Endodermal cell (in vitro differentiated cells): ENCODE measurements around the gene NKX6-1. TPM values are rescaled to one million over a fixed set of nuclear protein-coding genes. Genes with fewer than 3 reads are reported as not detected.

Source experiments
- DNase-seq: peaks from one replicate; pipeline ENCODE4 v3.0.0-alpha.2; 2017
- H3K27ac ChIP-seq: 2 replicates; pipeline ENCODE4 v1.5.1; 2013; ENCODE audit warnings: mild to moderate bottlenecking, low read depth, low read length, moderate library complexity
- H3K27me3 ChIP-seq: 2 replicates; pipeline ENCODE4 v1.6.1; 2013; ENCODE audit warnings: mild to moderate bottlenecking, low read length, moderate library complexity; ENCODE audit not compliant: insufficient read depth, control insufficient read depth, poor library complexity, severe bottlenecking
- H3K36me3 ChIP-seq: 2 replicates; pipeline ENCODE4 v1.7.0; 2013; ENCODE audit warnings: mild to moderate bottlenecking, low read length, moderate library complexity; ENCODE audit not compliant: control insufficient read depth, insufficient read depth
- H3K4me1 ChIP-seq: one replicate; pipeline ENCODE4 v1.7.0; 2013; ENCODE audit warnings: low read length; ENCODE audit not compliant: control insufficient read depth, insufficient read depth
- H3K4me3 ChIP-seq: 2 replicates; pipeline ENCODE4 v1.5.1; 2013; ENCODE audit warnings: mild to moderate bottlenecking, low read length, moderate library complexity
- H3K9ac ChIP-seq: 2 replicates; pipeline ENCODE4 v1.6.1; 2013; ENCODE audit warnings: mild to moderate bottlenecking, low read length, moderate library complexity; ENCODE audit not compliant: poor library complexity, severe bottlenecking; ENCODE audit errors: extremely low read depth
- H3K9me3 ChIP-seq: 2 replicates; pipeline ENCODE4 v1.6.1; 2013; ENCODE audit warnings: mild to moderate bottlenecking, low read length, moderate library complexity; ENCODE audit not compliant: control insufficient read depth
- H3K27ac Mint-ChIP-seq: 2 replicates; pipeline ENCODE4 v1.8.0; 2020; ENCODE audit warnings: mixed read lengths
- H3K27me3 Mint-ChIP-seq: 2 replicates; pipeline ENCODE4 v1.8.0; 2021; ENCODE audit warnings: mild to moderate bottlenecking, mixed read lengths; ENCODE audit not compliant: insufficient read depth
- H3K36me3 Mint-ChIP-seq: 2 replicates; pipeline ENCODE4 v1.8.0; 2020; ENCODE audit warnings: low read depth, mixed read lengths
- H3K4me1 Mint-ChIP-seq: 2 replicates; pipeline ENCODE4 v1.8.0; 2020; ENCODE audit warnings: mixed read lengths
- H3K4me3 Mint-ChIP-seq: 2 replicates; pipeline ENCODE4 v1.8.0; 2020; ENCODE audit warnings: mild to moderate bottlenecking, moderate library complexity, mixed read lengths
- H3K9me3 Mint-ChIP-seq: 2 replicates; pipeline ENCODE4 v1.8.0; 2020; ENCODE audit warnings: mild to moderate bottlenecking, mixed read lengths
- CTCF ChIP-seq: fragments of 200-600 bp; sonication (generic); conservative IDR thresholded peaks from 2 replicates; pipeline ENCODE4 v1.5.0; 2021; ENCODE audit warnings: antibody characterized with exemption, mild to moderate bottlenecking
- WGBS, 2 experiments: methylation state at CpG; one replicate each; pipeline versions ENCODE4 v1.1.5 to v1.1.7; 2013; ENCODE audit warnings: missing lambda C conversion rate in 2 of 2, mixed read lengths in 1 of 2; ENCODE audit not compliant: insufficient coverage in 1 of 2, insufficient read length in 1 of 2; 5-methylcytosine and 5-hydroxymethylcytosine counted together
- total RNA-seq, 2 donors: library from RNA; stranded (reverse); fragmentation: NEBNext Ultra II Directional in 1 of 2; extraction: Animal tissue kit (Norgen Biotek cat#: 25700) in 1 of 2; gene quantifications; 2 replicates in 1 of 2; 3 replicates in 1 of 2; pipeline ENCODE4 v1.2.1, GENCODE V29; 2021

NKX6-1 gene
- total RNA-seq, 2 donors from 2014 or later: not detected

- Histone ChIP-seq H3K9ac (no peak overlapping the region), H3K4me3 (no peak overlapping the region), H3K9me3 (no peaks in the 10 kb centered on the region), H3K4me1 (no peaks in the 10 kb centered on the region), H3K36me3 (no peaks in the 10 kb centered on the region), H3K27ac (no peak overlapping the region), H3K27me3 (peaks cover 96% of the 10 kb centered on the region)
- Mint-ChIP-seq H3K36me3 (no peaks in the 10 kb centered on the region), H3K9me3 (no peaks in the 10 kb centered on the region), H3K27ac (no peak overlapping the region), H3K4me1 (peaks cover 13% of the 10 kb centered on the region), H3K27me3 (peaks cover 99% of the 10 kb centered on the region), H3K4me3 (no peak overlapping the region)
- no peak for DNase-seq
- no peak for TF ChIP-seq CTCF
- 33 to 71% methylated on average over 1 of the region's 1 CpG for WGBS, 2 experiments
Observed at GRCh38 chr4:84490663-84491062, 8.4 kb downstream of the NKX6-1 start.

GRCh38 chr4:84484236-84484635, 14.9 kb downstream of the NKX6-1 start:
- no peak overlapping the region for H3K4me3 ChIP-seq
- DNase-seq: peak; percentile 62

GRCh38 chr4:84483688-84484087, 15.4 kb downstream of the NKX6-1 start:
- Mint-ChIP-seq H3K27me3 (peaks cover 98% of the 10 kb centered on the region), H3K9me3 (peaks cover 2% of the 10 kb centered on the region), H3K36me3 (no peaks in the 10 kb centered on the region), H3K27ac (no peak overlapping the region), H3K4me1 (peaks cover 3% of the 10 kb centered on the region), H3K4me3 (no peak overlapping the region)
- Histone ChIP-seq H3K9ac (no peak overlapping the region), H3K27me3 (peaks cover 88% of the 10 kb centered on the region), H3K36me3 (no peaks in the 10 kb centered on the region), H3K4me3 (no peak overlapping the region), H3K27ac (no peak overlapping the region), H3K9me3 (no peaks in the 10 kb centered on the region), H3K4me1 (no peaks in the 10 kb centered on the region)
- TF ChIP-seq CTCF: no peak
- WGBS, 2 experiments: 95% methylated on average over 17 to 20 of the region's 20 CpGs
- DNase-seq: peak; percentile 49

More at GRCh38 chr4:84484236-84484635, 14.9 kb downstream of the NKX6-1 start:
- H3K9me3 ChIP-seq: no peaks in the 10 kb centered on the region
- H3K4me1 ChIP-seq: no peaks in the 10 kb centered on the region
- Mint-ChIP-seq H3K27me3 (peaks cover 98% of the 10 kb centered on the region), H3K9me3 (peaks cover 2% of the 10 kb centered on the region), H3K27ac (no peak overlapping the region), H3K4me1 (peaks cover 3% of the 10 kb centered on the region), H3K4me3 (no peak overlapping the region), H3K36me3 (no peaks in the 10 kb centered on the region)
- TF ChIP-seq CTCF: peak; percentile 23
- H3K27ac ChIP-seq: no peak overlapping the region
- 45 to 56% methylated on average over 2 to 4 of the region's 4 CpGs for WGBS, 2 experiments
- H3K27me3 ChIP-seq: peaks cover 88% of the 10 kb centered on the region
- H3K9ac ChIP-seq: no peak overlapping the region
- no peaks in the 10 kb centered on the region for H3K36me3 ChIP-seq
